DMS53 treated with DMSO at 0.1 percent for 48 hours (cell line): ENCODE results near the gene IDH3G.

Experiments used
- DNase-seq: peaks from one replicate; lab custom pipeline; 2025; ENCODE audit not compliant: unreplicated experiment; lab: John Stamatoyannopoulos, UW

IDH3G gene

GRCh38 chrX:153736071-153736820 lies 57.9 kb downstream of the IDH3G start:
- no peak for DNase-seq
